GM18520 (cell line): ENCODE results near the gene HMCN1.
"Not testable (repeated sequence)": the region's sequence is repeated elsewhere in the genome, so short reads cannot be mapped to it uniquely, and the experiment has no call there.

Experiments
- ATAC-seq: cut with Tn5 transposase; IDR thresholded peaks from one replicate; pipeline ENCODE4 v1.9.1; 2021; ENCODE audit not compliant: unreplicated experiment

Gene HMCN1

DNA sequence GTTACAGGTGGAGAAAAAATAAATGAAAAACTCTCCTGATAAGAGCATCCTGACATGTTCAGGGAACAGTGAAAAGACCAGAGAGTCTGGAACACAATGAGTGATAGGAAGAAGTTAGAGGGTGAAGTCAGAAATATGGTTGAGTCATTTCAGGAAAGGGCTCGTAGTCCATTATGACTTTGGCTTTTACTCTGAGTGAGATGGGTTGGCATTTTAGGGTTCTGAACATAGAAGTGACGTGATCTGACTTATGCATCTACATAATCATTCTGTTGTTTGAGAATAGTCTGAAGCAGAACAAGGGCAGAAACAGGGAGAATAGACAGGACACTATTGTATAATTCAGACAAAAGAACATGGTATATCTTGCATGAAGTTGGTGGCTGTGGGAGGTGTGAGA is 5.8 kb downstream of the HMCN1 start:
- peak; percentile 70 for ATAC-seq

DNA sequence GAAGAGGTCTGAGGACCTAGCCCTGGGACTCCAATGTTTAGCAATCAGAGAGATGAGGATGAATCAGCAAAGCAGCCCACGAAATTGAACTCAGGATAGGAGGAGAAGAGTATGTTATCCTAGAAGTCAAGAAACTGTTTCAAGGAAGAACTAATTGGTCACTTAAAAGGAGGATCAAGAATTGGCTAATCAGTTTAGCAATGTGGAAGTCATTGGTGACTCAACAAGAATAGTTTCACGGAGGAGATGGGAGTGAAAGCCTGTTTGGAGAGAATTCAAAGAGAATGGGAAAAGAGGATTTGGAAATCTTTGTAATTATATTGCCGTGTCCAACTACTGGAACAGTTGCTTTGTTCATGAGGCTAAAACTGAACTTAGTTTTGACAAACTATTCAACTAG is 7.4 kb downstream of the HMCN1 start:
- no peak for ATAC-seq

DNA sequence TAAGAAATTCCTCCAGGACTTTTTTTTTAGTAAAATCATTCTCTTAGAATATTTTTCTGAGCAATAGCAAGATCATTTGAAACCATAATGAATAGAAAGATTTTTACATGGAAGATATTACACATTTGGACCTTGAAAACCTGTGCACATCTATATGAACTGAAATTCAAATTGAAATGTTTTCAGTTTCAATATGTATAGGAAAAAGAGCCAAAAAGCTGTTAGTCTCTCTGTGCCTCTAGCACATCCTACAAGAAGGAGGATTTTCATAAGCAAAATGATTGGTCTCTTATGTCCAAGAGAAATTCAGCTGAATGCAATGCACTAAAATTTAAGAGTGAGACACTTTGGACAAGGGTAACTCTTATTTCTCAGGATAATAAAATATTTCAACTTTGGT is 8.2 kb downstream of the HMCN1 start:
- ATAC-seq, result no peak

DNA sequence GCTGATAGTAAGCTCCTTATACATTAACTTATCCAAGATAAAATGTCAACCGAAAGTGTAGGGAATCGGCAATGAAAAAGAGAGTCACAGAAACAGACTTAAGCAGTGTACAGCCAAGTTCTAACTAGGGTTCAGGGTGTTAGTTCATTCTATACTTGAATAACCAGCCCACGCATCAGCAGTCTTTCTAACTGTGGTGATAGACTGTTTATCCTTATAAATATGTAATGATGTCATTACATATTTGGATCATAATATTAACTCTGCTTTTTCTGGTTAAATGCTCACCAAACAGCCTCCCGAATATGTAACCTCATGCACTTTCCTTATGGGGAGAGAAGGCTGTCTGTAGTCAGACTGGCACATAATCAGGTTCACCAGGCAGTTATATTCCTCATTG is 11.0 kb downstream of the HMCN1 start:
- ATAC-seq, result no peak

DNA sequence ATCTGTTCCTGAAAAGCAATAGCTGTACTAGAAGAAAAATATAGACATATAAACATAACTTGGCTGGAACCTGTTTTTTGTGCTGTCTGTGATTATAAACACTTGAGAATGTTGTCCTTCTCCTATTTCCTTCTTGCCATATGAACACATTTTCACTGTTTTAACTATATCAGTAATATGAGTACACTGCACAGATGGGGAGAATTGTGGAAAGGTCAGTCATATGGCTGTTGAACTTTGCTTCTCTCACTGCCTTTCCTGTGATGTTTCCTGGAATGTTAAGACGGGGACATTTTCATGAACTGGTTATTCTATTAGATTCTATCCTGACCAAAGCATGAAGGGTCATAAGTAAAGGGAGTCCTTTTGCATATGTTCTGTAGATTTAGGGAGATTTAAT is 24.9 kb downstream of the HMCN1 start:
- ATAC-seq, result no peak

DNA sequence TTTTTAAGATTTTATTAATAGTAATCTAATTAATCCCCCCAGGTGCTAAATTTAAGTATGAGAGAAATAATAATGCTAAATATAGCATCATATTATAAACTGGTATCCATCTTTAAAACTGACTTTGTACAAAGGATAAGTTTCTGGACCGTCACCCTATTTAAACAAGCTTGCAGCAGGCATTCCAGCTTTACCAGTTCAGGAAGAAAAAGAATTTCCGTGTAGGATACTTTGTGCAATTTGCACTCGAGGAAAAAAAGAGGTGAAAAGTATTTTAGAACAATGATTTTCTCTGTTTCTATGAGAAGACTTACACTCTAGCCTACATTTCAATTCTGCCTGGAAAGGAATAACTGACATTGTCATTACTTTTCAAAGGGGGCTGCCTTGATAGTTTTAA is 27.6 kb downstream of the HMCN1 start:
- no peak for ATAC-seq

DNA sequence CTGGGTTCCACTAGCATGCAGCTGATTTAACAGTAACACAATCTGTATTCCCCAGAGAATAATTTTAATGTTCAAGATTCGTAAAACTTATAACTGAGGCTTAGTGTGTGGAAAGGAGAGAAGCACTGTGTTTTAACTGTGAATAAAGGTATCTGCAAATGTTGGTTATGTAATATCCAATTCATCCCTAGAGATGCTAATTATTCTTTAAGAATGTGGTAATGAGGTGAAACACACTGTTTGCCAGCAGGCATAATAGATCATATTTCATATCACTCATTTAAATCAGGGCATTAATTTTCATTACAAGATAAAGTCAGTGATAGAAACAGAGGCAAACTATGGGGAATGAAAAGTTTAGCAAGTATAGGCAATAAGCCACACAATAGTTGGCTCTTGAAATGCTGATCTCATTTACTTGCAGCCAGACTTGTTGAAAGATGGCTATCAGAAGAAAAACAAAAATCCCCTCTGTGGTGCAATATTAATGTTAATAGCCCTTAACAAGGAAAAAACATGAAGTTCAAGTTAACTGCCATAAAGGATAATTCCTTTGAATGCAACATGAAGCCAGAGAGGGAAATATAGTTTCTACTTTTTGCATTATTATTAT is 33.4 kb downstream of the HMCN1 start:
- ATAC-seq, result no peak

DNA sequence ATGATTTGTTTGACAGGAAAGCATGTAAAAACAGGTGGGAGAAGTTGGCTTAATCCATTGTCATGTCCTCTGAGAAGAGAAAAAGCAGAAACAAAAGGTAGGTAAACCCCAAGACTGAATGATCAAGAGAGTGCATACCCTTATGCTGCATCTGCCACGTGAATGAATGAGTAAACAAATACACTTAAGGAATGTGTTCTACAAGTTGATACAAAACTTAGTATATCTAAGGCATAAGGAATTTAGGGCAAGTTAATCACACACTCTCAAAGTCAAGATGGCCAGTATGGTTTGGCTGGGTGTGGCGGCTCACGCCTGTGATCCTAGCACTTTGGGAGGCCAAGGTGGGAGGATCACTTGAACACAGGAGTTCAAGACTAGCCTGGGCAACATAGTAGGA is 34.2 kb downstream of the HMCN1 start:
- ATAC-seq, result no peak

DNA sequence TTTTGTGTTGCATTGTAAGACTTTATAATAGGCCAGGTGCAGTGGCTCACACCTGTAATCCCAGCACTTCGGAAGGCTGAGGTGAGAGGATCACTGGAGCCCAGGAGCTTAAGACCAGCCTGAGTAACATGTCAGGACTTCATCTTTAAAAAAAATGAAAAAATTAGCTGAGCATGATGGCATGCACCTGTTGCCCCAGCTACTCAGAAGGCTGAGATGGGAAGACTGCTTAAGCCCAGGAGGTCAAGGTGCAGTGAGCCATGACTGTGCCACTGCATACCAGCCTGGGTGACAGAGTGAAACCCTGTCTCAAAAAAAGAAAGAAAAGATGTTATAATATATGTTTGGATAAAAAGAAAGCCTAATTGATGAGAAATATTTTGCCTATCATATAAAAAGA is 34.9 kb downstream of the HMCN1 start:
- no peak for ATAC-seq

DNA sequence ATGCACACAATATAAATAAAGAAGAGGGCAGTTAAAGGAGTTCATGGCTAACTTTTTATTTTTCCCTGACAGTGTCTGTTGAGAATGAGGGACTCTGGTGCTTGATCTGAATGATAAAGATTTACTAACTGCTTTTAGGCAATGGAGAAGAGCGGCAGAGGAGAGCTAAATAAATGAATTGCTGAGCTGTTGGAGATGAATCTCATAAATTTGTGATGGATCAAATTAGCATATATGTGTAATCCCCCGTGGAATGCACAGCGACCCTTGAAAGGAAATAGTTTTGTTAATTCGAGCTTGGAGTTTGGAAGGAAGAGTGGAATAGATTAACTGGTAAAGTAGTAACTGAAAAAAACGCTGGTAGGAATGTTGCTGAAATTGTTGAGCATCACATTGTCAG is 40.2 kb downstream of the HMCN1 start:
- no peak for ATAC-seq

DNA sequence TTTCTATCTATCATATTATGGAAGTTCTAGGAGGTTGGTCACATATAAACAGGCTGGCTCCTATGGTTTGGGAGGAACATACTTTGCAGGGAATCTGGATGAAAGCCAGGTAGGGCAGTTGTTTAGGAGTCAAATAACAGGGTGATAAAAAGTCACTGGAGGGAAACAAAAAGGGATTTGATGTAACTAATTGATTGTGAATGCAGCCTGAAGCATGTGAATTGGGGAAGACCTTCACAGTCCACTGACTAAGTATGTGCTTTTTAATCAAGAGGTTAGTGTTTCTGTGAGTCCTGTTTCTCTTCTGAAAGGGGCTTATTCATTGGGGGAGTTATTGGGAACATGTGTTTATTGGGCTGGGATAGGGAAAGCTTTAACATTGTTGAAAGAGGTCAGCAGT is 41.3 kb downstream of the HMCN1 start:
- ATAC-seq, result no peak

DNA sequence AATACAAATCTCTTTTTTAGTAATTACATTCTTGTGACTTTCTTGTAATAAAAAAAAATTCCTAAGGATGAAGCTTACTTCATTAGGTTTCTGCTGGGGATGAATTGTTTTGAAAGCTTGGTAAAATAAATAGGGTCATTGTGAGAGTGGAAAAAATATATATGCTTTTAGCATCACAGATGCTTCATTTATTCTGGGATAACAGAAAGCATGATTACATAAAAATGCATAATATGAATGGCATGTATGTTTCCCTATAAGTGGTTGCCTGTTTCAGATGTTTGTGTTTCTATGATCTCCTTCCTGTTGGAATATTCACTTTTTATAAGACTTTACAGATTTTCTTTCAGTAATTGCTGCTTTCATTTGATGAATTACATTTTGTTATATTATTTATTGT is 42.3 kb downstream of the HMCN1 start:
- ATAC-seq, result no peak

DNA sequence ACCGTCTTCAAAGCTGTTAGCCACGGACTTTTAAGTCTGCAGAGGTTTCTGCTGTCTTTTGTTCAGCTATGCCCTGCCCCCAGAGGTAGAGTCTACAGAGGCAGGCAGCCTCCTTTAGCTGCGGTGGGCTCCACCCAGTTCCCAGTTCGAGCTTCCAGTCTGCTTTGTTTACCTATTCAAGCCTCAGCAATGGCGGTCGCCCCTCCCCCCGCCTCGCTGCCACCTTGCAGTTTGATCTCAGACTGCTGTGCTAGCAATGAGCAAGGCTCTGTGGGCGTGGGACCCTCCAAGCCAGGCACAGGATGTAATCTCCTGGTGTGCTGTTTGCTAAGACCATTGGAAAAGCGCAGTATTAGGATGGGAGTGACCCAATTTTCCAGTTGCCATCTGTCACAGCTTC is 49.7 kb downstream of the HMCN1 start:
- not testable (repeated sequence) for ATAC-seq

DNA sequence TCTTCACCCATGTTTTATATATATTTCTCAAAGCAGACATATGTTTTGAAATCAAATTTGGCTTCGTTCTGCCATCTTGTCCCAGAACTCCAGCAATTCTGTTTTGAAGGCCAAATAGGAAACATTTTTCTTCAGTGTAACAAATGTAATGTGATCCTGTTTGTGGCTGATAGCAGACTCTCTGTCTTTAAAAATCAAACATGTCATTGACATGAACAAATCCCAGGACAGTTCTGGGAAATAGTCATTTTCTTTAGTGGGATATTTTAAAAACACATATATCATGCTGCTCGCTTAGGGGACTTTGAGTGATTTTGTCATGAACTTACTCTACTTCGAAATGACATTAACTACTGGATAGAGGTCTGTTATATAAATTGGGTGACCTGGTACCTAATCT is 51.4 kb downstream of the HMCN1 start:
- ATAC-seq, result no peak

DNA sequence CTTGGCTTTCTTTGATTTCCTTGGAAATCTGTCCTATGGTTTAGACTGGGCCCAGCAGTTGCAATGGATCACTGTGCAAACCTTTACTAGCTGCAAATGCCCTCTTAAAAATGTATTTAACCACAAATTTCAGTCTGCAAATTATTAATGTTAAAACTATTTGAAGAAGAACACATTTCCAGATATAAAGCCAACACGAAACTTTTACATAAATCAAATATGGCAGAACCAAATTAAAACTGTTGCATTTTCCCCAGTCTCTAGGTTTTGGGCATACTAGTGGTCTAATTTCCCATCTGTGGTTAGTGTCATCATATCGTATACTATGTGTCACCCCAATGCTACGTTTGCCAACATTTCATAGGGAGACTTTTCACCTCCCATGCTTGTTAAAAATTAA is 52.3 kb downstream of the HMCN1 start:
- no peak for ATAC-seq

DNA sequence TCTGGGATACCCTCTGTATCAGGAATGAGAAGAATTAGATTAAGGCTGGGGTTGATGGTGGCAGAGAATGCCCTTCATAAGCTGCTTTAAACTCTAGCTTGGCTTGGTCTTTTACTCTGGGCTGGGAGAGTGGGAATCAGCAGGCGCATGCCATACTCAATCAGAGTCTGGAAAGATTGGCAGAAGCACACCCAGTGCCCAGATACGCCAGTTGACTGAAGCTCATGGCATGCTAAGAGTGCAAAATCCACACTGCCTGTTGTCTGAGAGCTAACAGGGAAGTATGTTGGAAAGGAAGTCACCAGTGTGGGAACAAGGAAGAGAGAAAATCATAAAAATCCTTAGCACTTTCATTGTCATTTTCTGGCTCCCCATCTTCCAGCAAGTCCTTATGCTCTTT is 53.0 kb downstream of the HMCN1 start:
- no peak for ATAC-seq

DNA sequence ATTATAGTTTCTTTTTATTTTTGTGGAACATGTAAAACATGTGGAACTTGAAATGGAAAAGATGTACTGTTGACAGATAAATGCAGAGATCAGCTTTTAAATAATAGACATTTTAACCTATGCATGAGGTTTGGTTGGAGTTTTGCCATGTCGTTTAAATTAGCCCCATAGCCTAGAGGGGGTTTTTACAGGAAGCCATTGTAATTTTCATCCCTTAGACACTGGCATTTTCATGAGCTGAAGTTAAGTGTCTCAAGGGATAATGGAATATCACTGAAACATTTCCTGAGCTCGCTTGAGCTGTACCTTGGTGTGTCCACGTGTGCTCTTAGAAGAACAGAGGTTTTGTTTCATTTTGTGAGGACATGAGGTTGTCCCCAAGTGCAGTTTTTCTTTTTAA is 54.2 kb downstream of the HMCN1 start:
- ATAC-seq, result no peak

DNA sequence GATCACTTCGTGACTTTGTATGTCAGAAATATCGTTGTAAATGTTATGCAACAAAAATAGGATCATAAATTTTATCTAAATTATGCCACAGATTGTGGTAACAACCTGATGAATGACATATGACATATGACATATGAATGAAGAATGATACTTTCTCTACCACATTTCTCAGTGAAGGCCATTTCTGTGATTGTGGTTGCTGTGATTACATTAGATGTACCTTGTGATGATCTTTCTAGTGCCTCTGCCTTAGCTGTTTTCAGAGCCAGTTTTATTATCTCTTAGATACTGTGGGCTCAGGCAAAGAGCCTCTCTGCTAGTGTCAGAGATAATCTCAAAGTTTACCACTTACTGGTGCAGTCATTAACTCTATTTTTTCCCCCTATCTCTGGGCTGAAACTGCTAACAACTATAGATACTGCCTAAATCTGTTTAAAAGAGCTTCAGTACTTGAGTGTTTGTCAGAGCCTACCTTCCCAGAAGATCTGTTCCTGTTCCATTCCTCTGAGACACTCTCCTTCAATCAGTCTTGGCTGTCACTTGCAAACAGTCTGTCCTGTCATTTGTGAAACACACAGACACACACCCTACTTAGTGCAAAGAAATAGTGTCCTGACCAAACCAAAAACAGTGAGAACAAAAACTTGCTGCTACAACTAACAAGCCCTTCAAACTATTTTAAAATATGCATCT is 55.5 kb downstream of the HMCN1 start:
- no peak for ATAC-seq

DNA sequence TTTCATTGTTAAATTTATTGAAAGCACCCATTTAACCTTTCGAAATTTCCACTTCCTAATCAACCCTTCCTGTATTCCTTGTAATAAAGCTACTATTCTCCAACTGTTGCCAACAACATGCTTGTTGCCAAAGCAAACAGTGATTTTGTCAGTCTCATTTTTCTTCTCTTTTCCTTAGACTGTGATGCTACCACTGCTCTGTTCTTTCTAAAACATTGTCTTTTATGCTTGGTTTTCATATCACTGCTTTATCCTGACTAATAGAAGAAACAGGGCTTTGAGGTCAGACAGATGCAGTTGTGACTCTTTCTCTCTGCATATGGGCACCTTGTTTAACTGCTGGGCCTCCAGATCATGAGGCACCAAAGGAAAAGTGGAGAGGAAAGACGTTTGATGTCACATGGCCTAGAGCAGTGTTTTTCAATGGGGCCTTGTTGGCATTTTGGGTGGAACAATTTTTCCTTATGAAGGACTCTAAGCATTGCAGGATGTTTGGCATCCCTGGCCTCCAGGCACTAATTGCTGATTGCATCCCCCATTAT is 56.1 kb downstream of the HMCN1 start:
- ATAC-seq, result no peak

DNA sequence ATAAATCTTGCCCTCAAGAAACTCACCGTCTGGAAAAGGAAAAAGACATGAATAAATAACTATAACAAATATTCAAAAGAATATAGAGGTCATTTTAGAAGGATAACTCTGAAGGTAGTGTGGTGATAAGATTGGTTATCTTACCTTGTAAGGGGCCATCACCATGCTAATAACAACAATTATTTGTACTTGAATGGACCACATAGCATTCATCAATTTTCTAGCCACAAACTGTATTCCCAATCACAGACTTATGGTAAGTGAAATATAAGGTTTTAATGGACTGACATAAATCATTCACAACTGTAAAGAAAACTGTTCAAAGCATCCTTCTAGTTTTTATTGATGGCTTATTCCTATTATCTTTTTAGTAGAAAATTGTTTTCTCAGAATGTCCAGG is 57.8 kb downstream of the HMCN1 start:
- no peak for ATAC-seq

DNA sequence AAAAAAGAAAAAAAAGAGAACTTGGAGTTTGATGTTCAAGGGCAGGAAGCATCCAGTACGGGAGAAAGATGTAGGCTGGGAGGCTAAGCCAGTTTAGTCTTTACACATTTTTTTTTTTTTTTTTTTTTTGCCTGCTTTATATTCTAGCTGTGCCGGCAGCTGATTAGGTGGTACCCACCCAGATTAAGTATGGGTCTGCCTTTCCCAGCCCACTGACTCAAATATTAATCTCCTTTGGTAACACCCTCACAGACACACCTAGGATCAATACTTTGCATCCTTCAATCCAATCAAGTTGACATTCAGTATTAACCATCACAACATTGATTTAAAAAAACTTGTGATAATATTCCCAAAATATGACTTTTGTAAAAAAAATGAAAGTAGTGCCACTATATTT is 60.3 kb downstream of the HMCN1 start:
- not testable (repeated sequence) for ATAC-seq

DNA sequence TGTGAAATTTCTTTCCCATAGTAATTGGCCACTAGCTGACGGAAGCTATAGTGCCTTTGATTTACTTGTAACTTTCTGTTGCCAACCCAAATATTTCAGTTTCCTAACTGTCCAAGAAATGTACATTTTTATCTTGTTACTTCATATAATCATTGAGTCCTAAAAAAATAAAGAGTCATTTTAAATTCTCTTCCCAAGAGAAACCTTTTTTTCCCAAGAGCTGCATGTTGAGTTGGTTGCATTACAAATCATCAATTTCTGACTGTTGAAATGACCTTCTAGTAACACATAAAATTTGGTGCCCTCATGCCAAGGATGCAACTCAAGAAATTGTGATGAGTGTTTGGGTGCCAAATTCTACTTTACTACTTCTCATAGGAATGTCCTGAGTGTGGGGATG is 61.0 kb downstream of the HMCN1 start:
- ATAC-seq, result no peak

DNA sequence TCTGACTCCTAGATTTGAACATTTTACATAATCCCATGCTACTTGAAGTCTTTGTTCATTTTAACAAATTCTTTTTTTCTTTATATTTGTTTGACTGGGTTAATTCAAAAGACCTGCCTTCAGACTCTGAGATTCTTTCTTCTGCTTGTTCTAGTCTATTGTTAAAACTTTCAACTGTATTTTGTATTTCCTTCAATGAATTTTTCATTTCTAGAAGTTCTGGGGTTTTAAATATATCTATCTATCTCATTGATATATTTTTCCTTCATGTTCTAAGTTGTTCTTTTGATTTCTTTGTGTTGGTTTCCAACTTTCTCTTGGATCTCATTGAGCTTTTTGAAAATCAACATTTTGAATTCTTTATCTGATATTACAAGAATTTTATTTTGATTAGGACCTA is 64.3 kb downstream of the HMCN1 start:
- ATAC-seq, result no peak
